Activated naive CD8-positive, alpha-beta T cell treated with anti-CD3 and anti-CD28 coated beads, Interleukin-2, amount 10 ng/mL, durations not matched to agents 7 days and 5 days (primary cell): ENCODE results near the gene PHF14. TPM values are rescaled to one million over a fixed set of nuclear protein-coding genes. Genes with fewer than 3 reads are reported as not detected.
"Not testable (repeated sequence)": the region's sequence is repeated elsewhere in the genome, so short reads cannot be mapped to it uniquely, and the experiment has no call there.

Experiments used
- ATAC-seq: fragments of 150-1000 bp; cut with Tn5 transposase; one replicate; pipeline ENCODE4 v1.10.0; 2021; ENCODE audit warnings: low read depth, moderate library complexity
- POLR2A ChIA-PET: fragments of 350-600 bp; sonication (Branson Sonifier 250); formaldehyde crosslinking; loops from one replicate; lab custom pipeline; 2021; ENCODE audit warnings: antibody characterized with exemption; lab: Charles Lee
- DNase-seq: peaks from one replicate; pipeline ENCODE4 v3.0.0; 2021
- H3K27ac Mint-ChIP-seq: one replicate; pipeline ENCODE4 v1.8.0; 2022; ENCODE audit warnings: mild to moderate bottlenecking, mixed read lengths
- H3K27me3 Mint-ChIP-seq: one replicate; pipeline ENCODE4 v1.8.0; 2022; ENCODE audit warnings: mild to moderate bottlenecking, moderate library complexity, mixed read lengths
- H3K36me3 Mint-ChIP-seq: one replicate; pipeline ENCODE4 v1.8.0; 2021; ENCODE audit warnings: mild to moderate bottlenecking, mixed read lengths
- H3K4me1 Mint-ChIP-seq: one replicate; pipeline ENCODE4 v1.8.0; 2021; ENCODE audit warnings: mixed read lengths
- H3K4me3 Mint-ChIP-seq: one replicate; pipeline ENCODE4 v1.8.0; 2022; ENCODE audit warnings: mild to moderate bottlenecking, moderate library complexity, mixed read lengths
- H3K9me3 Mint-ChIP-seq: one replicate; pipeline ENCODE4 v1.8.0; 2021; ENCODE audit warnings: mixed read lengths
- total RNA-seq, 2 experiments: library from RNA; stranded (reverse); gene quantifications; one replicate each; pipeline ENCODE4 v1.2.3, GENCODE V29; 2021

Gene PHF14
- total RNA-seq, 2 experiments from 2014 or later = 35.6 to 38.0 TPM

- H3K27me3 Mint-ChIP-seq = peaks cover 12% of the 10 kb centered on the region
- POLR2A ChIA-PET = no interaction called here
- H3K9me3 Mint-ChIP-seq = peaks cover 3% of the 10 kb centered on the region
- H3K4me1 Mint-ChIP-seq = peaks cover 3% of the 10 kb centered on the region
- H3K4me3 Mint-ChIP-seq = no peak overlapping the region
- no peak for DNase-seq
- no peak overlapping the region for H3K27ac Mint-ChIP-seq
- no peaks in the 10 kb centered on the region for H3K36me3 Mint-ChIP-seq
- ATAC-seq = no peak
These were observed 21.1 kb upstream of the PHF14 start for GRCh38 chr7:10952588-10952987.

- ATAC-seq, DNase-seq, H3K9me3 Mint-ChIP-seq, POLR2A ChIA-PET, H3K36me3 Mint-ChIP-seq, H3K4me1 Mint-ChIP-seq, H3K4me3 Mint-ChIP-seq, H3K27ac Mint-ChIP-seq: not testable (repeated sequence)
- peaks cover 12% of the 10 kb centered on the region for H3K27me3 Mint-ChIP-seq
These were observed 20.5 kb upstream of the PHF14 start for GRCh38 chr7:10953078-10953750.

DNA sequence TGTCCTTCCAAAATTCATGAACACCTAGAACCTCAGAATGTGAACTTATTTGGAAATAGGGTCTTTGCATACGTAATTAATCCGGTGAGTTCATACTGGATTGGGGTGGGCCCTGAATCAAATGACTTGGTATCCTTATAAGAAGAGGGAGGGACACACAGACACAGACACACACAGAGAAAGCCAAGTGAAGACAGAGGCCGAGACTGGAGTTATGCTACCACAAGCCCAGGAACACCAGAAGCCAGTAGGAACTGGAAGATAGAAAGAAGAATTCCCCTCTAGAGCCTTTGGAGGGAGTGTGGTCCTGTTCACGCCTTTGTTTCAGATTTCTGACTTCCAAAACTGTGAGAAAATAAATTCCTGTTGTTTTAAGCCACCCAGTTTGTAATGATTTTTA, 17.1 kb upstream of the PHF14 start:
- no peak for ATAC-seq
- Mint-ChIP-seq H3K9me3 (peaks cover 5% of the 10 kb centered on the region), H3K4me3 (no peak overlapping the region), H3K4me1 (peaks cover 3% of the 10 kb centered on the region), H3K36me3 (no peaks in the 10 kb centered on the region), H3K27ac (no peak overlapping the region), H3K27me3 (peaks cover 25% of the 10 kb centered on the region)
- POLR2A ChIA-PET = no interaction called here
- DNase-seq = no peak

DNA sequence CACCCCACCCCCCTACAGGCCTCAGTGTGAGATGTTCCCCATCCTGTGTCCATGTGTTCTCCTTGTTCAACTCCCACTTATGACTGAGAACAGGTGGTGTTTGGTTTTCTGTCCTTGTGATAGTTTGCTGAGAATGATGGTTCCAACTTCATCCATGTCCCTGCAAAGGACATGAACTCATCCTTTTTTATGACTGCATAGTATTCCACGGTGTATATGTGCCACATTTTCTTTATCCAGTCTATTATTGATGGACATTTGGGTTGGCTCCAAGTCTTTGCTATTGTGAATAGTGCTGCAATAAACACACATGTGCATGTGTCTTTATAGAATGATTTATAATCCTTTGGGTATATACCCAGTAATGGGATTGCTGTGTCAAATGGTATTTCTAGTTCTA, 13.4 kb upstream of the PHF14 start:
- H3K4me3 Mint-ChIP-seq, DNase-seq, POLR2A ChIA-PET, H3K4me1 Mint-ChIP-seq, H3K9me3 Mint-ChIP-seq, H3K36me3 Mint-ChIP-seq, ATAC-seq, H3K27ac Mint-ChIP-seq: not testable (repeated sequence)
- peaks cover 43% of the 10 kb centered on the region for H3K27me3 Mint-ChIP-seq

GRCh38 chr7:10965016-10965415, 8.7 kb upstream of the PHF14 start:
- peaks cover 12% of the 10 kb centered on the region for H3K9me3 Mint-ChIP-seq
- H3K36me3 Mint-ChIP-seq, DNase-seq, ATAC-seq, POLR2A ChIA-PET, H3K4me1 Mint-ChIP-seq, H3K27ac Mint-ChIP-seq: not testable (repeated sequence)
- peaks cover 46% of the 10 kb centered on the region for H3K27me3 Mint-ChIP-seq
- peak overlapping the region; percentile 24 for H3K4me3 Mint-ChIP-seq

- Mint-ChIP-seq H3K4me1 (peaks cover 29% of the 10 kb centered on the region), H3K4me3 (peak overlapping the region; percentile 94), H3K36me3 (peaks cover 14% of the 10 kb centered on the region), H3K27me3 (peaks cover 19% of the 10 kb centered on the region), H3K27ac (no peak overlapping the region), H3K9me3 (no peaks in the 10 kb centered on the region)
- no peak for ATAC-seq
- DNase-seq = no peak
- POLR2A ChIA-PET = no interaction called here
These were observed 1.5 kb upstream of the PHF14 start for GRCh38 chr7:10972174-10972573.

DNA sequence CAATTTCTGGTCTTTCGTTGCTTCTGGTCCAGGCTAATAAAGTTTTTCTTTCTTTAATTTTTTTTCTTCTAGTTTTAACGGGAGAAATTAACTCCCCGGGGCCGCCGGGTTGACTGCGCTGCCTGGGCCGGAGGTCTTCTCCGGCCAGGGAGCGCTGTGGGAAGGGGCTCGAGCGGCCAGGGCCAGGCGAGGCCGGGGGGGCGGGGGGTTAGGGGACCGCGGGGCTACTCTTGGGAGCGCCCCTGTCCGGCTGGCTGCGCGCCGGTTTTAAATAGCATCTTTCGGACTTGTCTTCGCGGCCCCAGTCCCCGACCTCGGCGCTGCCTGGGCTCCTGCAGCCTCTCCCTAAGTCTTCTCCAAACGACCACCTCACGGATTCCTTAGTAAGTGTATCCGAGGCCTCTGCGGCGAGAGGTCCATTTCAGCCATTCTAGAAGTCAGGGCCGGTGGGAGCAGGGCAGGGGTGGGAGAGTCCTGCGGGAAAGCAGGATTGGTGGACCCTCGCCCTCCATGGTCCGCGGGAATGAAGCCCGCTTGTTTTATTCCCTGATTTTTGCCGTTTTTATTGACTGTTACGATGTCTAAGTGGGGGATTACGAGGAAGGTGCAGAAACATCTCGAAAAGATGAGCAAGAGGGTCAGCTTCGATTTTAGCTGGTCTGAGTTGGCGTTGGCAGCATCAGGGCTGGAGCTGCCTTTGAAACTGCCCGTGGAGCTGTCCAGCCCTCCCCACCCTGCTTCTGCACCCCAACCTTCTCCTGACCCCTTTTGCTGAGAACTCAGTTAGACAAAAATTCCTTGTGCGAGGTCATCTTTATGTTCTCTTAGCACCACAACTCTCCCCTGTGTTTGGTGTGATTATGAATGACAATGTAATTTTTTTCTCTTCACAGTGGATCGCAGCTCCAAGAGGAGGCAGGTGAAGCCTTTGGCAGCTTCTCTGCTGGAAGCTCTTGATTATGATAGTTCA, 555 bp downstream of the PHF14 start:
- H3K27me3 Mint-ChIP-seq = peaks cover 11% of the 10 kb centered on the region
- ATAC-seq (peak; percentile 9), DNase-seq (peak; percentile 35)
- POLR2A ChIA-PET = interaction anchor here (1.0 to 3.1 kb wide), 4 partner anchors 11 to 37 kb away, joined by 3 to 41 read pairs (median 4); a partner anchor contains a TSS
- H3K9me3 Mint-ChIP-seq = no peaks in the 10 kb centered on the region
- H3K4me1 Mint-ChIP-seq = peaks cover 35% of the 10 kb centered on the region
- peak overlapping the region; percentile 94 for H3K4me3 Mint-ChIP-seq
- H3K27ac Mint-ChIP-seq = peak overlapping the region; percentile 96
- H3K36me3 Mint-ChIP-seq = peaks cover 26% of the 10 kb centered on the region

GRCh38 chr7:10977113-10977512, 3.4 kb downstream of the PHF14 start:
- H3K36me3 Mint-ChIP-seq = peaks cover 40% of the 10 kb centered on the region
- H3K4me1 Mint-ChIP-seq = peaks cover 36% of the 10 kb centered on the region

DNA sequence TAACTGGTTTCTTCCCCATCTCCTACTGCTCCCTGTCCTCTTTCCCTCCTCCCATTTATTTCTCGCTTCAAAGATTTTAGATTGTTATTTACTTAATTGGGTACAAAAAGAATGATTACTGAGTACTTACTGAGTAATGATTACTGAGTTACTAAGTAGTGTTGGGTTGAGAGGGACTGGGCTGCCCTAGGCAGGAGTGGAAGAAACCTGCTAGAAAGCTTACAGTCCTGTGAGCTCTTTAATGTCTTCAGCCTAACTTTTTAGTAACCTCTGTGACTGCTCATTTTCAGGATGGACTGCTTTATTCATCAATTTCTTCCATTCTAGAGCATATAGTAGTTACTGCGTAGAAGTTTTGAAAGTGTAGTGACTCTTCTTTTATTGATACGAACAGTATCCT, 7.6 kb downstream of the PHF14 start:
- DNase-seq = no peak
- POLR2A ChIA-PET = no interaction called here
- Mint-ChIP-seq H3K4me3 (no peak overlapping the region), H3K4me1 (peaks cover 16% of the 10 kb centered on the region), H3K36me3 (peaks cover 52% of the 10 kb centered on the region), H3K27me3 (no peaks in the 10 kb centered on the region), H3K27ac (no peak overlapping the region), H3K9me3 (no peaks in the 10 kb centered on the region)
- ATAC-seq = no peak

More at GRCh38 chr7:10977113-10977512, 3.4 kb downstream of the PHF14 start:
- DNase-seq (no peak), ATAC-seq (no peak)
- H3K27ac Mint-ChIP-seq = no peak overlapping the region
- H3K4me3 Mint-ChIP-seq = peak overlapping the region; percentile 26
- POLR2A ChIA-PET = no interaction called here
- no peaks in the 10 kb centered on the region for H3K9me3 Mint-ChIP-seq
- H3K27me3 Mint-ChIP-seq = no peaks in the 10 kb centered on the region

GRCh38 chr7:10990748-10991147, 17.1 kb downstream of the PHF14 start:
- H3K4me1 Mint-ChIP-seq, H3K27ac Mint-ChIP-seq, H3K4me3 Mint-ChIP-seq, DNase-seq, H3K9me3 Mint-ChIP-seq, H3K27me3 Mint-ChIP-seq, POLR2A ChIA-PET, ATAC-seq: not testable (repeated sequence)
- peaks cover 45% of the 10 kb centered on the region for H3K36me3 Mint-ChIP-seq

DNA sequence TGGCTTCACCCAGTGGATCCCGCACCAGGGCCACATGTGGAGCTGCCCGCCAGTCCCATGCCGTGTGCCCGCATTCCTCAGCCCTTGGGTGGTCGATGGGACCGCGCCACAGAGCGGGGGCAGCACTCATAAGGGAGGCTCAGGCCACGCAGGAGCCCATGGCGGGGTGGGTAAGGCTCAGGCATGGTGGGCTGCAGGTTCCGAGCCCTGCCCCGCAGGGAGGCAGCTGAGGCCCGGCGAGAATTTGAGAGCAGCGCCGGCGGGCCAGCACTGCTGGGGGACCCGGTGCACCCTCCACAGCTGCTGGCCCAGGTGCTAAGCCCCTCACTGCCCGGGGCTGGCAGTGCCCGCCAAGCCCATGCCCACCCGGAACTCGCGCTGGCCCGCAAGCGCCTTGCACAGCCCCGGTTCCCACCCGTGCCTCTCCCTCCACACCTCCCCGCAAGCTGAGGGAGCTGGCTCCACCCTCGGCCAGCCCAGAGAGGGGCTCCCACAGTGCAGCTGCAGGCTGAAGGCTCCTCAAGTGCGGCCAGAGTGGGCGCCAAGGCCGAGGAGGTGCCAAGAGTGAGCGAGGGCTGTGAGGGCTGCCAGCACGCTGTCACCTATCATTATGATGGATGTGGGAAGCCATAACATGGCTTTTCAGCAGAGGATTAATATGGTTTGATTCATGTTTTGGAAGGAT, 22.0 kb downstream of the PHF14 start:
- H3K36me3 Mint-ChIP-seq = peaks cover 56% of the 10 kb centered on the region
- POLR2A ChIA-PET, H3K9me3 Mint-ChIP-seq, H3K27ac Mint-ChIP-seq, DNase-seq, H3K27me3 Mint-ChIP-seq, H3K4me3 Mint-ChIP-seq, ATAC-seq: not testable (repeated sequence)
- H3K4me1 Mint-ChIP-seq = peaks cover 17% of the 10 kb centered on the region

- POLR2A ChIA-PET = no interaction called here
- no peak overlapping the region for H3K4me3 Mint-ChIP-seq
- DNase-seq (no peak), ATAC-seq (no peak)
- no peaks in the 10 kb centered on the region for H3K27me3 Mint-ChIP-seq
- H3K9me3 Mint-ChIP-seq = peaks cover 4% of the 10 kb centered on the region
- H3K4me1 Mint-ChIP-seq = peaks cover 18% of the 10 kb centered on the region
- peak overlapping the region; percentile 6 for H3K27ac Mint-ChIP-seq
- peaks cover 52% of the 10 kb centered on the region for H3K36me3 Mint-ChIP-seq
These were observed 25.5 kb downstream of the PHF14 start for GRCh38 chr7:10998996-10999757.

GRCh38 chr7:11005202-11005601, 31.5 kb downstream of the PHF14 start:
- H3K36me3 Mint-ChIP-seq = peaks cover 32% of the 10 kb centered on the region
- no peaks in the 10 kb centered on the region for H3K27me3 Mint-ChIP-seq
- POLR2A ChIA-PET = no interaction called here
- no peaks in the 10 kb centered on the region for H3K9me3 Mint-ChIP-seq
- DNase-seq = no peak
- ATAC-seq = no peak
- H3K4me1 Mint-ChIP-seq = peaks cover 15% of the 10 kb centered on the region
- H3K27ac Mint-ChIP-seq = no peak overlapping the region
- no peak overlapping the region for H3K4me3 Mint-ChIP-seq
